Stomach (tissue), 4 donors: ENCODE data around the gene RAE1.

ENCODE experiments used
- CTCF ChIP-seq, 7 experiments: fragments of 450-650 bp in 4 of 7; fragments of 200-600 bp in 3 of 7; sonication (generic) in 3 of 7; IDR thresholded peaks; one replicate each; pipeline ENCODE4 v1.5.1; 2016 to 2019; ENCODE audit warnings: antibody characterized with exemption in 7 of 7, control low read depth in 2 of 7, mild to moderate bottlenecking in 1 of 7
- POLR2A ChIP-seq, 4 donors: fragments of 450-650 bp; IDR thresholded peaks; one replicate each; pipeline ENCODE4 v1.6.1; 2016; ENCODE audit warnings: antibody characterized with exemption in 4 of 4, control low read depth in 2 of 4, mild to moderate bottlenecking in 1 of 4, moderate library complexity in 1 of 4

GRCh38 chr20:57384953-57385761 lies 34.1 kb downstream of the RAE1 start:
- TF ChIP-seq POLR2A (IDR thresholded peaks at IDR 0.05), result no peak
- no peak for TF ChIP-seq CTCF (IDR thresholded peaks at IDR 0.05)
